Measurements from ENCODE around the gene PSMA1. TPM values are rescaled to one million over a fixed set of nuclear protein-coding genes. Genes with fewer than 3 reads are reported as not detected.
A peak's percentile ranks its signal among the peaks of the same experiment; 100 is the strongest.
"Not testable (repeated sequence)": the region's sequence is repeated elsewhere in the genome, so short reads cannot be mapped to it uniquely, and the experiment has no call there.

The PSMA1 gene
- total RNA-seq, 1 experiment from 2014 or later, result 225 TPM

DNA sequence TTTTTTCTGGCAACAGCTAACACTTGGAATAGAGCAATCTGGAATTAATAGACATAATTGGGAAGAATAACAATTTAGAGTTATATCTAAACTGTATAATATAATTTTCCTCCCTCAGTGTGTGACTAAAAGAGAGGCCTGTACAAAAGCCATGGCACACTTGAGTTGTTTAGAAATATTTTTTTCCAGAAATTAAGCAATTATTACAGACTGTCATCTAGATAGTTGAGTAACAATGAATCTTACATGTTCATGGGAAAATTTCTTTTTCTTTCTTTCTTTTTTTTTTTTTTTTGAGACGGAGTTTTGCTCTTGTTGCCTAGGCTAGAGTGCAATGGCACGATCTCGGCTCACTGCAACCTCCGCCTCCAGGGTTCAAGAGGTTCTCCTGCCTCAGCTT is 15.0 kb upstream of the PSMA1 start:
- DNase-seq (ENCODE audit: low read depth), result not testable (repeated sequence)

- DNase-seq (ENCODE audit: low read depth), result no peak
Measured at GRCh38 chr11:14529951-14530350, 9.8 kb upstream of the PSMA1 start.

DNA sequence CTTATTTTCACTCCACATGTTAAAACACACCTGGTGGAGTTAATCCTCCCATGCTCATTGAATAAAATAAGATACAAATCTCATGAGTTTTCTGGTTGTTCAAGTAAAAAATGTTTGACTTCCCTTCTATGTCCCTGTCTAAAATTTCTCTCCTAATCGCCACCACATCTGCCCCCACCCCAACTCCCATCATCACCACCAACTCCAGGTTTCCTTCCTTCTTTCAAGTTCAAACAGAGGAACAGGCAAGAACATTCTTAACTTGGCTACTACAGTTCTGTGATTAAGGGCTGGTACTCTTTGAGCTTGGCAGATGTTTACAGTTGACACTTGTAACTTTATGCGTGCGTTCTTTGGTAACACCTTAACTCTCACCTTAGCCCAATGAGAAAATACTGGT is 9.1 kb upstream of the PSMA1 start:
- no peak for DNase-seq (ENCODE audit: low read depth)

DNA sequence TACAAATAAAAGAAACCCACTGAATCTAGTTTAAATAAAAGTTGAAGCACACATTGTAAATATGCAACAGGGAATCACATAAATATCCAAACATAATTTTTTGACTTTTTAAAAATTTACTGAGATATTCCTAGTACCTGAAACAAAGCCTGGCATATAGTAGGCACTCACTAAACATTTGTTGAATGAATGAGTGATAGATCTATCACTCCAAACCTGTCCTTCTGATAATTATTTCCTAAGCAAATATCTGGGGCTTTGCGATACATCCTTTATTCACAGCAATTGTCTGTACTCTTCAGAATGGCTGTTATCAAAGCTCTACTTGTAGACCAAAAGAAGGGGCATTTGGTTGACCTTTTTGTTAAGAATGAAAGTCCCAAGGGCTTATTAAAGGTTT is 2.6 kb upstream of the PSMA1 start:
- DNase-seq (ENCODE audit: low read depth), result no peak

DNA sequence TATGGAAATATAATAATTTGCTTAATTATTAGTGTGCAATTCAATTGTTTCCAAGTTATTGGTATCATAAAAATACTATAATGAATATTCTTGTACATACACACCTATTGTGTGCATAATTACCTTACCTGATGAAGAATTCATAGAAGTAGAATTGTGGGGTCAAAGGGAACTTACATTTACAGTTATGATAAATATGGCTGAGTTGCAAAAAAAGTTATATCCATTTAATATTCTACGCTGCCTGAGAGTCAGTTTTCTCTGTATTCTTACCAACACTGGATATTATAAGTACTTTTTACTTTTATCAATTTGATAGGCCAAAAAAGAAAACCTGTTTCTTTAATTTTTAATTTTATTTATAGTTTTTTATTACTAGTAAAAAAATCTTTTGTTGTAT is 2.1 kb upstream of the PSMA1 start:
- DNase-seq (ENCODE audit: low read depth), result no peak

DNA sequence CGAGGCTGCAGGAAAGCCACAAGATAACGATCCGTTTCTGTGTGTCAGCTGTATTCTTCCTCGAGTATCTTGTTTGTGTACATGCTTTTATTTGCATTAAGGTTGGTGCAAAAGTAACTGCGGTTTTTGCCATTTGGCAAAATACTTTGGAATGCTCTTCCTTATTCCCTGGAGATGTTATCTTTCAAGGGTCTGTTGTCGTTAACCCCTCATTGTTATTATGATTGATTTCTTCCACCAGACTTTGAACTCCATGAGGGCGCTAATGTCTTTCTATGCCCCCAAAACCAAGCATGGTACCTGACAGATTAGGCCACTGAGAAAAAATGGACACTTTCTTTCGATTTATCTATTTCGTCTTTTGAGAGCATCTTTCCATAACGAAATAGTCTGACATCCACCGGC is 563 bp upstream of the PSMA1 start:
- DNase-seq (ENCODE audit: low read depth), result no peak

DNA sequence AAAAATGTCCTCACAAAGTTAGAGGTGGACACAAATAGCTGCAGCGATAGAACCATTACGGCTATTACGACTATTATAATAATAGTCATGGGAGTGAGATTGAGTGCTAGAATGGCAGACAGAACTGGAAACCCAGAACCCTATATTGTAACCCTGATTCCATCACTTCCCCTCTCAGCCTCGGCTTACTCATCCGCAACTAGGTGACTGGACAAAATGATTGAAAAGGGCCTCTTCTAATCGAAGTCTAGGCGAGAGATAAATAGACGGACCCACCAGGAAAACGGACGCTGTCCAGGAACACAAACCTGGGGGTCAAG is 629 bp downstream of the PSMA1 start:
- DNase-seq (ENCODE audit: low read depth), result no peak

DNA sequence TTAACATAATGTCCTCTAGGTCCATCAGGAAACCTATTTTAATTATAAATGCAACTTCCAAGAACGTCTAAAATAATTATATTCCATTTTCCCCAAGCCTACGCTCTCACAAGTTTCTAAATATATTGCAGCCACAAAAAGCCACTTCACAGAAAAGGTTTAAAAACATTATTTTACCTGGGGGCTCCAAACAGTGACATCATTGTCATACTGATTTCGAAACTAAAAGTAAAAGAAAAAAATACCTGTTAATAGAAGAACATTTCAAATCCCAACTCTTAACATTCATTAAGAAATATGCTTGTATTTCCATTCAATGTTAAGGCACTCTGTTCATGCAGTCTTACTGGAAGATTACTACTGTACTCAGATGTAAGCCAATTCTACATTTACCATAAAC is 1.4 kb downstream of the PSMA1 start:
- no peak for DNase-seq (ENCODE audit: low read depth)

DNA sequence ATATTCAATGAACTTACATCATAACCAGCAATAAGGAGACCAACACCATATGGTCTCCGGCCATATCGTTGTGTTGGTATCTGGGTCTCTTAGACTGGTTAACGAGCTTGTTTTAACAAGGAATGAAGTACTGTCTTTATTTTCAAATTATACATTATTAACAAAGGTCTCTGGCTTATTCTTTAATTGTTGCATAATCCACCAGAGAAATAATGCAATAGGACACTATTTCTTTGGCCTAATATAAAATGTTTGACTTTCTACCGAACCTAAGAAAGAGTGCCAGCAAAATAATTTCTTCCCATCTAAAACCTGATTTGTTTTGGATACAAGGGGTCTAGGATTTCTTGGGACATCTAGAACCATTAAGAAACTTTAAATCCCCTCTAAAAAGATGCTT is 6.4 kb downstream of the PSMA1 start:
- DNase-seq (ENCODE audit: low read depth), result no peak

GRCh38 chr11:14506532-14506931 is 13.7 kb downstream of the PSMA1 start:
- DNase-seq (ENCODE audit: low read depth), result no peak

DNA sequence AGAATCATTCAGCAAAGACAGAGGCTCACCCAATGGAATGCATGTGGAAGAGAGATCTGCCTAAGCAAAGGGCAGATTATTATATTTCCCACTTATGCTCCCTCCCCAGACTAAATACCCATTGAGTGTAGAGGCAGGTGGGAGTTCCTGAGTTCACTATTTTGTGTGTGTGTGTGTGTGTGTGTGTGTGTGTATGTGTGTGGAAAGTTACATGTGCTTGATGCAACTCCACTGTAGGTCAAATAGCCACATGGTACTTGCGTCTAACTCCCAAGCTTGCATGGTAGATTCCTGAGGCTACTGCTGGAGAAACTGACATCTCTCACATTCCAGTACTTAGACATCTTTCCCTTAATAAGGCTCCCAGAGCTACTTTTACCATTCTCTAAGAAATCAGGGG is 17.2 kb downstream of the PSMA1 start:
- no peak for DNase-seq (ENCODE audit: low read depth)

GRCh38 chr11:14502039-14502438 is 18.1 kb downstream of the PSMA1 start:
- no peak for DNase-seq (ENCODE audit: low read depth)

DNA sequence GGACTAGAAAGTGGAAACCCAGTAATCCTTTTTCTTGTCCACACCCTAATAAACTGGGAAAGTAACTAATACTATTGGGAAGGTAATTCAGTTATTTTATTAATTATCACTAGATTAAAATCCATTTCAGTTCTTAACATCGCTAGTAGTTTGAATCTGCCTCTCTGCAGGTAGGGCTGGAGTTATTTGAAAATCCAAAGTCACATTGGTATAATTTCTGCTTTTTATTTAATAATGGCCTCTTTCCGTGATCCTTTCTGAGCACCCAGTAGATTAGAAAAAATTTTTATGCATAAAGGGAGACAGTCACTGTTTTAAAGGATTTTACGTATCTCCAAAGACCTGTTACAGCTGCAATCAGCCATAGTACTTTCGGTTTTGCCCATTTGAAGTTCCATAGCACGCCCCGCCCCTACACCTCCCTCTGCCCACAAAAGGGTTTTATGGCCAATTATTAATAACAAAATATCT is 20.0 kb downstream of the PSMA1 start:
- DNase-seq (ENCODE audit: low read depth), result peak; percentile 57

DNA sequence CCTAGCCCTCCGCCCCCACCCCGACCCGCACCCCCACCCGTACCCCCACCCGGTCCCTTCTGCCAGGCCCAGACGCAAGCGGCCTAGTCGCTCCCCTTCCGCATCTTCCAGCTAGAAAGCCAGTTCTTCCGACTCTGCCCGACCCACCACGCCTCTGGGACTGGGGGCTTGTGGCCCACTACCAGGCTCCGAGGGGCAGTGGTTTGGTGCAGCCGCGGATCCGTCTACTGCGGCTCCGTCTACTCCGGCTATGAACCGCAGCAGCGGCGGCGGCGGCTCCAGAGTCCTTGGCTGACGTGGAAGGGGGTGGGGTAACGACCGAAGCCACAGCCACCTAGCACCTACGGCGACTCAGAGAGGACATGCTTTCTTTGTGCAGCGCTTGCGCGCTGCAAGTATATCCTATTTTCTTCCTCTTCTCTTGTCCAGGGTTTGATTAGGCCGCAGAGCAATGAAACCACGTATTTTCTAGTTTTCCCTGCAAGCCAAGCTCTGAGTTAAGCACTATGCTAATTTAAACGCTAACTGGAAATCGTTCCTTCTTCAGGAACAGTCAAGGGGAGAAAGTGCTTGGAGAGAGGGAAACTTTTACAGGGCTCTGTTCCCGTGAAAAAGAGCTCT is 20.5 kb downstream of the PSMA1 start, which contains the start of gene COPB1:
COPB1 (minus strand) TSS at position 252 of the 621 bp plus-strand sequence. CDS start 883 bp downstream, outside the sequence.
- peak; percentile 91 for DNase-seq (ENCODE audit: low read depth)

- DNase-seq (ENCODE audit: low read depth), result peak; percentile 7
Measured at GRCh38 chr11:14499178-14499559, 21.0 kb downstream of the PSMA1 start.

- no peak for DNase-seq (ENCODE audit: low read depth)
Measured at GRCh38 chr11:14480716-14481115, 39.5 kb downstream of the PSMA1 start.

DNA sequence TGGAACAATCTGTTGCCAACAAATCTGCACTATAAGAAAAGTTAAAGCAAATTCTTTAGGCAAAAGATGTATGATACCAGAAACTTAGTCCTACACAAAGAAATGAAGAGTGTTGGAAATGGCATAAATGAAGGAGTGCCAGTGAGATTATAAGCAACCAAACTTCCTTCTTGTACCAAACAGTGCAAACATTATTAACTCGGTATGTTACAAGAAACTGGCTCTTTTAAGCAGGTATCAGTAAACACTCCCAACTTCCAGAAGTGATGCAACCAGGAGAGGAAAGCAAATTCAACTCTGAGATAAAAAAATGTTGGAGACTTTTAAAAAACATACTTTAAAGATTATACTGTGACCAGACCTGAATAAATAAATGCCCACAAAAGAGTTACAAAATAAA is 49.1 kb downstream of the PSMA1 start:
- no peak for DNase-seq (ENCODE audit: low read depth)

DNA sequence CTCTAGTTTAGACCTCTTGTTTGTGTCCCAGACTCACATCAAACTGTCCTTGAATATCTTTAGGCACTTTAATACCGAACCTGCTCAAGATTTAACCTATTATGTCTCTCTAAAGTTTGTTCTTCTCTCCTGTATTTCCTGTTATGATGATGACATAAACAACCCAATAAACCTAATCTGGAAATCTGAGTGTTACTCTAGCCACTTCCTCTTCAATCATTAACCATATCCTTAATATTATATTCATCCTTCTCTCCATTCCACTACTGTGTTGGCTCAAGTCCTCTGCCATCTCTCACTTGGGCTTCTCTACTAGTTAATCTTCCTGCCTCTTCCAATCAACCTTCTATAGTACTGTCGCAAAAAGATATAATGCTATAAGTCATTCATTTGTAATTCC is 56.6 kb downstream of the PSMA1 start:
- no peak for DNase-seq (ENCODE audit: low read depth)

DNA sequence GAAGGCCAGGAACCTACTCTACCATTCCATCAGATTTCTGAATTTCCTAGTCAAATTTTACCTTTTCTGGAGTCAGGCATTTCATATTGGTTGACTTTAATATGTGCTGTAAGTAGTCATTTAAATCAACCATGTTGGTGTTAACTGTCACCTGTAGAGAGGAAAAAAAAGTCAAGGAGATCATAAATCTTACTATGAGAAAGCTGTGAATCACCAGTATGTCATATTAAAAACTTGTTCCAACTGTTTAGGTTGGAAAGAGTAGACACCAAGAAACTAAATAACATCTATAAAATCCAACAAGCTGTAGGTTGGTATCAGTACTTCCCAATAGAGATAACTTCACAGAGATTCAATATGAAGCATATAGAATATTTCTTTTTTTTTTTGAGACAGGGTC is 60.0 kb downstream of the PSMA1 start:
- DNase-seq (ENCODE audit: low read depth), result no peak

GRCh38 chr11:14458377-14458776 is 61.8 kb downstream of the PSMA1 start:
- DNase-seq (ENCODE audit: low read depth), result no peak

DNA sequence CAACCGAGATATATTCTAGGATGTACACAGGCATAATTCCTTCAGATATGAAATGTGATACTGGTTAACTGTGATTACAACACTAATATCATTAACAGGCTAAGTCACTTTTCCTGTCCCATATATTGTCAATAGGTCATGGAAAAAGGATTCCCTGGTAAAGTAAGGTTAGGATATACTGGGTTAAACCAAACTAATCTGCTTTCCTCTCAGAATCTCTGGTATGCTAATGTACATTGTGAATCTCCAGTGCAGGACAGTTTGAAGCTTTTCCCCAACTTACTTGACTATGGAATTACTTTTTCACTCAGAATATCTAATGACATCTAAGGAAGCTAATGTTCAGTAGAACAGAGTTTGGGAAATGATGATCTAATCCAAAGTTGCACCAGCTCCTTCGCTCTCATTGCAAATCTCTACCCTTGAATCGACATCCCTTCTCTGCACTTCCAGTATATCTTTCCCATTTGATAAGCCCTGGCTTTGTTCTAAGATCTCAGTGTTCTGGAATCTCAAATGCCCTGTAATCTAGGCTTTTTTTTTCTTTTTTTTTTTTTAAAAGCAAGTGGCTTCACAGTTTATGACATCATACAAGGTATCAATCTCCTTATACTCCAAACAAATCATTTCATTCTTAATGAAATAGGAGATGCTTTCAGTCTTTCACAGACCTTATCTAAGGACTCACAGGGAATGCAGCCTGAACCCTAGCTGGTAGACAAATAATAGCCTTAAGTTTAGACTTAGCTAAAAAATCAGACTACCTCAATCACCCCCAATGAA is 64.3 kb downstream of the PSMA1 start:
- DNase-seq (ENCODE audit: low read depth), result no peak

Measured in LHCN-M2 (cell line).